H9 (cell line): Measurements from ENCODE around the gene APP. TPM values are rescaled to one million over a fixed set of nuclear protein-coding genes. Genes with fewer than 3 reads are reported as not detected.

Experiments
- DNase-seq: peaks from one replicate; pipeline ENCODE4 v3.0.0-alpha.2; 2017
- H2AFZ ChIP-seq: one replicate; pipeline ENCODE4 v1.6.1; 2013; ENCODE audit warnings: mild to moderate bottlenecking, low read length, control low read depth, moderate library complexity
- H2AK5ac ChIP-seq: 2 replicates; pipeline ENCODE4 v1.6.1; 2013; ENCODE audit warnings: low read length, control low read depth, mixed read lengths; ENCODE audit not compliant: insufficient read length
- H2BK120ac ChIP-seq: one replicate; pipeline ENCODE4 v1.6.1; 2013; ENCODE audit warnings: low read depth, mild to moderate bottlenecking, low read length, control low read depth, inconsistent platforms; ENCODE audit not compliant: poor library complexity, severe bottlenecking
- H2BK12ac ChIP-seq: 2 replicates; pipeline ENCODE4 v1.6.1; 2013; ENCODE audit warnings: low read length, control low read depth, mixed read lengths, low read depth; ENCODE audit not compliant: insufficient read length
- H2BK15ac ChIP-seq: 2 replicates; pipeline ENCODE4 v1.6.1; 2013; ENCODE audit warnings: low read depth, low read length, control low read depth
- H2BK20ac ChIP-seq: one replicate; pipeline ENCODE4 v1.6.1; 2013; ENCODE audit warnings: low read depth, mild to moderate bottlenecking, low read length, control low read depth, inconsistent platforms; ENCODE audit not compliant: poor library complexity, severe bottlenecking
- H2BK5ac ChIP-seq: 2 replicates; pipeline ENCODE4 v1.6.1; 2013; ENCODE audit warnings: low read length, control low read depth, mixed read lengths; ENCODE audit not compliant: insufficient read length
- H3K14ac ChIP-seq: 2 replicates; pipeline ENCODE4 v1.6.1; 2013; ENCODE audit warnings: low read length, control low read depth; ENCODE audit not compliant: insufficient read depth
- H3K18ac ChIP-seq: 2 replicates; pipeline ENCODE4 v1.6.1; 2013; ENCODE audit warnings: low read depth, mild to moderate bottlenecking, mixed read lengths, low read length, control low read depth; ENCODE audit not compliant: insufficient read length
- H3K23ac ChIP-seq: 2 replicates; pipeline ENCODE4 v1.6.1; 2013; ENCODE audit warnings: low read length, control low read depth, mixed read lengths, low read depth; ENCODE audit not compliant: insufficient read length
- H3K23me2 ChIP-seq: 2 replicates; pipeline ENCODE4 v1.6.1; 2013; ENCODE audit warnings: low read depth, mild to moderate bottlenecking, mixed read lengths, low read length, control low read depth; ENCODE audit not compliant: insufficient read length, poor library complexity, severe bottlenecking
- H3K27ac ChIP-seq: 2 replicates; pipeline ENCODE4 v1.5.1; 2013; ENCODE audit warnings: low read length, control low read depth, mixed read lengths, low read depth; ENCODE audit not compliant: insufficient read length
- H3K27me3 ChIP-seq: 2 replicates; pipeline ENCODE4 v1.6.1; 2013; ENCODE audit warnings: low read length, control low read depth, inconsistent platforms; ENCODE audit not compliant: insufficient read depth
- H3K4ac ChIP-seq: 2 replicates; pipeline ENCODE4 v1.6.1; 2013; ENCODE audit warnings: low read depth, mild to moderate bottlenecking, control low read depth, inconsistent platforms, low read length, moderate library complexity
- H3K4me1 ChIP-seq: 2 replicates; pipeline ENCODE4 v1.6.1; 2013; ENCODE audit warnings: low read length, control low read depth, inconsistent platforms; ENCODE audit not compliant: insufficient read depth
- H3K4me2 ChIP-seq: 2 replicates; pipeline ENCODE4 v1.6.1; 2013; ENCODE audit warnings: low read length, control low read depth, mixed read lengths; ENCODE audit not compliant: insufficient read length, insufficient read depth
- H3K56ac ChIP-seq: 2 replicates; pipeline ENCODE4 v1.6.1; 2013; ENCODE audit warnings: low read depth, mild to moderate bottlenecking, mixed read lengths, low read length, control low read depth; ENCODE audit not compliant: insufficient read length
- H3K79me1 ChIP-seq: 2 replicates; pipeline ENCODE4 v1.6.1; 2013; ENCODE audit warnings: low read depth, mild to moderate bottlenecking, moderate library complexity, low read length, control low read depth, inconsistent platforms; ENCODE audit not compliant: insufficient read depth, poor library complexity, severe bottlenecking
- H3K79me2 ChIP-seq: 2 replicates; pipeline ENCODE4 v1.6.1; 2013; ENCODE audit warnings: low read length, control low read depth, inconsistent platforms; ENCODE audit not compliant: insufficient read depth
- H3K9ac ChIP-seq: 2 replicates; pipeline ENCODE4 v1.6.1; 2013; ENCODE audit warnings: low read length, control low read depth, mixed read lengths; ENCODE audit not compliant: insufficient read length; ENCODE audit errors: extremely low read depth
- H3K9me3 ChIP-seq: one replicate; pipeline ENCODE4 v1.6.1; 2013; ENCODE audit warnings: low read depth, low read length, inconsistent platforms; ENCODE audit not compliant: control insufficient read depth
- H3T11ph ChIP-seq: one replicate; pipeline ENCODE4 v1.6.1; 2013; ENCODE audit warnings: mild to moderate bottlenecking, low read length, control low read depth, inconsistent platforms
- H4K20me1 ChIP-seq: one replicate; pipeline ENCODE4 v1.6.1; 2013; ENCODE audit not compliant: control insufficient read depth, insufficient read length, insufficient read depth
- H4K5ac ChIP-seq: 2 replicates; pipeline ENCODE4 v1.6.1; 2013; ENCODE audit warnings: low read depth, mild to moderate bottlenecking, mixed read lengths, low read length, control low read depth; ENCODE audit not compliant: insufficient read length
- H4K8ac ChIP-seq: replicated peaks from 2 replicates; pipeline ENCODE4 v1.6.1; 2013; ENCODE audit warnings: low read length, control low read depth, mixed read lengths, low read depth; ENCODE audit not compliant: insufficient read length
- H4K91ac ChIP-seq: 2 replicates; pipeline ENCODE4 v1.6.1; 2013; ENCODE audit warnings: low read depth, mild to moderate bottlenecking, moderate library complexity, mixed read lengths, low read length, control low read depth; ENCODE audit not compliant: insufficient read length
- H3K27ac Mint-ChIP-seq, 3 experiments: 2 replicates in 2 of 3; 3 replicates in 1 of 3; pipeline ENCODE4 v1.8.0; 2020 to 2021; ENCODE audit warnings: mixed read lengths in 3 of 3, mild to moderate bottlenecking in 1 of 3, moderate library complexity in 1 of 3
- H3K27me3 Mint-ChIP-seq: 2 replicates; pipeline ENCODE4 v1.8.0; 2021; ENCODE audit warnings: low read depth, mild to moderate bottlenecking, moderate library complexity, mixed read lengths
- H3K36me3 Mint-ChIP-seq, 3 experiments: 2 replicates in 2 of 3; 3 replicates in 1 of 3; pipeline ENCODE4 v1.8.0; 2020 to 2021; ENCODE audit warnings: low read depth in 3 of 3, mixed read lengths in 3 of 3; ENCODE audit not compliant: insufficient read depth in 1 of 3
- H3K4me1 Mint-ChIP-seq, 2 experiments: 2 replicates each; pipeline ENCODE4 v1.8.0; 2020; ENCODE audit warnings: mixed read lengths in 2 of 2
- H3K4me3 Mint-ChIP-seq, 2 experiments: 2 replicates in 1 of 2; 3 replicates in 1 of 2; pipeline ENCODE4 v1.8.0; 2020 to 2021; ENCODE audit warnings: mild to moderate bottlenecking in 2 of 2, mixed read lengths in 2 of 2, moderate library complexity in 1 of 2
- H3K9me3 Mint-ChIP-seq, 2 experiments: 2 replicates in 1 of 2; 3 replicates in 1 of 2; pipeline ENCODE4 v1.8.0; 2020; ENCODE audit warnings: mild to moderate bottlenecking in 2 of 2, mixed read lengths in 2 of 2, moderate library complexity in 1 of 2
- CTCF ChIP-seq: fragments of 200-600 bp; sonication (generic); conservative IDR thresholded peaks from 3 replicates; pipeline ENCODE4 v1.8.0; 2021; ENCODE audit warnings: antibody characterized with exemption, mild to moderate bottlenecking
- WGBS: extraction: QIAGEN DNeasy Blood & Tissue Kit; methylation state at CpG from one replicate; pipeline ENCODE4 v1.1.7; 2013; ENCODE audit warnings: missing lambda C conversion rate, low lambda C conversion rate, mixed read lengths; ENCODE audit not compliant: insufficient read length; ENCODE audit errors: extremely low coverage; 5-methylcytosine and 5-hydroxymethylcytosine counted together
- total RNA-seq: library from RNA; stranded (reverse); gene quantifications from 2 replicates; pipeline ENCODE4 v1.2.1, GENCODE V29; 2021

Gene APP
- total RNA-seq, 1 experiment from 2014 or later = 380 TPM

DNA sequence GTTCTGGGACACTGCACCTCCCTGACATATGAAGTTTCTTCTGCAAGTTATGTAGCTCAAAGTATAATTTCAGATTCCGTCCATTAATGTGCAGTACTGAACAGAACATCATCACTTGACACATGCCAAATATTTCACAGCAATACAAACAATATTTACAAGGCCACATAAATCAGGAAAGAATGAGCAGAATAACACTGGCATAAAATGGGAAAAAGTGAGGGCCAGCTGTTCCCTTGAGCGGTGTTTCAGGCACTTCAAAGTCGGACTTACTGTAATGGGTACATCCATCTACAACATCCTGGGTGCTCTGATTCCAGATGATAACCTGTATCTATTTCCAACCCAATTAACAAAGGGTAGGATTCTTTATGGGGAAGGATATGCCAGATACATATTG is 217.4 kb downstream of the APP start:
- no peaks in the 10 kb centered on the region for H3K79me2 ChIP-seq
- Mint-ChIP-seq H3K27ac (no peak overlapping the region), H3K36me3 (peaks cover 40 to 59% (median 46%) of the 10 kb centered on the region in 3 experiments; a peak in 6 of 7 replicates), H3K4me1 (peaks cover 0 to 3% of the 10 kb centered on the region in 2 experiments; a peak in 1 of 4 replicates), H3K4me3 (no peak overlapping the region), H3K27me3 (no peaks in the 10 kb centered on the region), H3K9me3 (no peaks in the 10 kb centered on the region)
- no peak overlapping the region for H3T11ph ChIP-seq
- no peak overlapping the region for H4K8ac ChIP-seq
- no peak overlapping the region for H2BK20ac ChIP-seq
- no peak overlapping the region for H4K91ac ChIP-seq
- H3K4me2 ChIP-seq = no peak overlapping the region
- no peak overlapping the region for H3K18ac ChIP-seq
- H4K20me1 ChIP-seq = no peaks in the 10 kb centered on the region
- no peak overlapping the region for H2BK12ac ChIP-seq
- no peak overlapping the region for H3K14ac ChIP-seq
- H2BK5ac ChIP-seq = no peak overlapping the region
- no CpG with 5 or more reads among the region's 3 CpGs for WGBS
- H3K23ac ChIP-seq = no peak overlapping the region
- H3K4ac ChIP-seq = no peak overlapping the region
- H4K5ac ChIP-seq = no peak overlapping the region
- no peak overlapping the region for H3K9ac ChIP-seq
- no peaks in the 10 kb centered on the region for H3K79me1 ChIP-seq
- DNase-seq = no peak
- H3K56ac ChIP-seq = no peak overlapping the region
- H3K23me2 ChIP-seq = no peaks in the 10 kb centered on the region
- no peaks in the 10 kb centered on the region for H3K27me3 ChIP-seq
- TF ChIP-seq CTCF = no peak
- H3K4me1 ChIP-seq = no peaks in the 10 kb centered on the region
- no peak overlapping the region for H3K27ac ChIP-seq
- H2AK5ac ChIP-seq = no peak overlapping the region
- H3K9me3 ChIP-seq = no peaks in the 10 kb centered on the region
- no peak overlapping the region for H2AFZ ChIP-seq
- H2BK15ac ChIP-seq = no peak overlapping the region
- no peak overlapping the region for H2BK120ac ChIP-seq
